Measurements from ENCODE around the gene CPNE2.

DNA sequence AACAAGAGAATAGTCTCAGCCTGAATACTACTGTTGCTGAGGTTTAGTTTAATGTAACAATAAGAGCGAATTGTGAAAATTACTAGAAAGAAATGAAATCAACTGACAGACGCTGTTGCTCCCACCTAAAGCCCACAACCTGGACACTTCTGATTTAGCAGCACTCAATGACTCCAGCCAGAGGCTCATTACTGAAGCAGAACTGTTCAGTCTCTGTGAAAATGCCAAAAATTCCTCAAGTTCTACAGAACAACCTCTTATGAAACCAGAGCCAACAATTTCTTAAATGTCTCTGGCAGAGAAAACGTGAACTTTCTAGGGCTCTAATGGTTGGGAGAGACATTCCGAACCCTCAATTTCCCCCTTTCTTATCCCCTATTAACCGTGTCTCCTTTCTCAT lies 83.5 kb downstream of the CPNE2 start:
- TF ChIP-seq, protein P1, sequence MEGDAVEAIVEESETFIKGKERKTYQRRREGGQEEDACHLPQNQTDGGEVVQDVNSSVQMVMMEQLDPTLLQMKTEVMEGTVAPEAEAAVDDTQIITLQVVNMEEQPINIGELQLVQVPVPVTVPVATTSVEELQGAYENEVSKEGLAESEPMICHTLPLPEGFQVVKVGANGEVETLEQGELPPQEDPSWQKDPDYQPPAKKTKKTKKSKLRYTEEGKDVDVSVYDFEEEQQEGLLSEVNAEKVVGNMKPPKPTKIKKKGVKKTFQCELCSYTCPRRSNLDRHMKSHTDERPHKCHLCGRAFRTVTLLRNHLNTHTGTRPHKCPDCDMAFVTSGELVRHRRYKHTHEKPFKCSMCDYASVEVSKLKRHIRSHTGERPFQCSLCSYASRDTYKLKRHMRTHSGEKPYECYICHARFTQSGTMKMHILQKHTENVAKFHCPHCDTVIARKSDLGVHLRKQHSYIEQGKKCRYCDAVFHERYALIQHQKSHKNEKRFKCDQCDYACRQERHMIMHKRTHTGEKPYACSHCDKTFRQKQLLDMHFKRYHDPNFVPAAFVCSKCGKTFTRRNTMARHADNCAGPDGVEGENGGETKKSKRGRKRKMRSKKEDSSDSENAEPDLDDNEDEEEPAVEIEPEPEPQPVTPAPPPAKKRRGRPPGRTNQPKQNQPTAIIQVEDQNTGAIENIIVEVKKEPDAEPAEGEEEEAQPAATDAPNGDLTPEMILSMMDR (optimal IDR thresholded peaks at IDR 0.05 in 1 of 3, IDR thresholded peaks at IDR 0.05 in 1 of 3, conservative IDR thresholded peaks at IDR 0.05 in 1 of 3; ENCODE audit: extremely low read depth in 1 of 3, insufficient read depth in 2 of 3, low read length in 3 of 3) = no peak
- no peak for TF ChIP-seq EZH2 (IDR thresholded peaks at IDR 0.05; ENCODE audit: low read length)

Measured in keratinocyte (primary cell).